Glutamatergic neuron (in vitro differentiated cells): ENCODE results near the gene DPP4. TPM values are rescaled to one million over a fixed set of nuclear protein-coding genes. Genes with fewer than 3 reads are reported as not detected.
A peak's percentile ranks its signal among the peaks of the same experiment; 100 is the strongest.

Source experiments
- DNase-seq: peaks from one replicate; pipeline ENCODE4 v3.0.0; 2022
- H3K27ac Mint-ChIP-seq: one replicate; pipeline ENCODE4 v1.8.0; 2020; ENCODE audit warnings: mild to moderate bottlenecking, mixed read lengths, inconsistent platforms; ENCODE audit not compliant: unreplicated experiment
- H3K27me3 Mint-ChIP-seq: one replicate; pipeline ENCODE4 v1.8.0; 2020; ENCODE audit warnings: mild to moderate bottlenecking, moderate library complexity, mixed read lengths, inconsistent platforms; ENCODE audit not compliant: unreplicated experiment
- H3K36me3 Mint-ChIP-seq: one replicate; pipeline ENCODE4 v1.8.0; 2020; ENCODE audit warnings: mild to moderate bottlenecking, mixed read lengths, inconsistent platforms; ENCODE audit not compliant: unreplicated experiment
- H3K4me1 Mint-ChIP-seq: one replicate; pipeline ENCODE4 v1.8.0; 2020; ENCODE audit warnings: mild to moderate bottlenecking, low read depth, mixed read lengths, inconsistent platforms; ENCODE audit not compliant: unreplicated experiment
- H3K4me3 Mint-ChIP-seq: one replicate; pipeline ENCODE4 v1.8.0; 2020; ENCODE audit warnings: mild to moderate bottlenecking, mixed read lengths, inconsistent platforms; ENCODE audit not compliant: unreplicated experiment
- H3K9me3 Mint-ChIP-seq: one replicate; pipeline ENCODE4 v1.8.0; 2020; ENCODE audit warnings: mild to moderate bottlenecking, moderate library complexity, mixed read lengths, inconsistent platforms; ENCODE audit not compliant: unreplicated experiment
- total RNA-seq: library from RNA; stranded (reverse); fragmentation: NEBNext Ultra II Directional; extraction: Animal tissue kit (Norgen Biotek cat#: 25700); gene quantifications from one replicate; pipeline ENCODE4 v1.2.1, GENCODE V29; 2021; ENCODE audit not compliant: unreplicated experiment
- TF ChIP-seq, protein P1 (sequence below): fragments of 200-600 bp; sonication (generic); IDR thresholded peaks from one replicate; pipeline ENCODE4 v1.5.0; 2021; ENCODE audit not compliant: partially characterized antibody, unreplicated experiment

Gene DPP4
- total RNA-seq, 1 donor from 2014 or later: 0.20 TPM

DNA sequence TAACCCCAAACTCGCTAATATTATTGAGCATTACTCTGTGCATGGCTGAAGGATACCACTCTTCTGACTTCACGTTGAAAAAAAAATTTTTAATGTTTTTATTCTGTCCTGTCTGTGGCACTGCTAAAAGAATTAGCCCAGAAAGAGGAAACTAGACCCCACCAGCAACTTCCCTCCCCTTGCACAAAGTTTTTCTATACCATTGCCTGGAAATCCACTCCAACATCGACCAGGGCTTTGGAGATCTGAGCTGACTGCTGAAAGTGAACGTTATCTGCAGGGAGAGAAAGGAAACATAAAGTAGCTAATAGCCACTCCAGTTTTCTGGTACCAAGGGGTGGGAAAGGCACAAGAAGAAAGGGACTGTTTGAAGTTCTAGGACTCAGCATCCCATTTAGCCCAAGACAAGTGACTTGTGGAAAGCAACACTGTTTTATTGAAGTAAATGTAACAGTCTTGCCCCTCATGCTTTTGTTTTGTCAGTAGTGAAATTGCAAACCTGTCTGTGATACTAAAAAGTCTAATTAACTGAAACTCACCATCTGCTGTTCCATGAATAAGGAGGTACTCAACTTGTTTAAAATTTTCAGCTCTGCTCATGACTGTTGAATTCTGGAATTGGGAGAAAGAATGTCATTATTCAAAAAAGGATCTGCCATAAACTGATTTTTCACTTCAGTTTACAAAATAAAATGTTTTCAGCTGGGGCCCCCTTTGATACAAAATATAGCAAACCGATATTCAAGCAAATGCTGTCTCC is 79.1 kb downstream of the DPP4 start:
- no peak for DNase-seq
- Mint-ChIP-seq H3K27ac (peak overlapping the region; percentile 45), H3K9me3 (peaks cover 4% of the 10 kb centered on the region), H3K36me3 (no peaks in the 10 kb centered on the region), H3K4me3 (no peak overlapping the region), H3K27me3 (peaks cover 2% of the 10 kb centered on the region), H3K4me1 (peaks cover 36% of the 10 kb centered on the region)
- TF ChIP-seq, protein P1, sequence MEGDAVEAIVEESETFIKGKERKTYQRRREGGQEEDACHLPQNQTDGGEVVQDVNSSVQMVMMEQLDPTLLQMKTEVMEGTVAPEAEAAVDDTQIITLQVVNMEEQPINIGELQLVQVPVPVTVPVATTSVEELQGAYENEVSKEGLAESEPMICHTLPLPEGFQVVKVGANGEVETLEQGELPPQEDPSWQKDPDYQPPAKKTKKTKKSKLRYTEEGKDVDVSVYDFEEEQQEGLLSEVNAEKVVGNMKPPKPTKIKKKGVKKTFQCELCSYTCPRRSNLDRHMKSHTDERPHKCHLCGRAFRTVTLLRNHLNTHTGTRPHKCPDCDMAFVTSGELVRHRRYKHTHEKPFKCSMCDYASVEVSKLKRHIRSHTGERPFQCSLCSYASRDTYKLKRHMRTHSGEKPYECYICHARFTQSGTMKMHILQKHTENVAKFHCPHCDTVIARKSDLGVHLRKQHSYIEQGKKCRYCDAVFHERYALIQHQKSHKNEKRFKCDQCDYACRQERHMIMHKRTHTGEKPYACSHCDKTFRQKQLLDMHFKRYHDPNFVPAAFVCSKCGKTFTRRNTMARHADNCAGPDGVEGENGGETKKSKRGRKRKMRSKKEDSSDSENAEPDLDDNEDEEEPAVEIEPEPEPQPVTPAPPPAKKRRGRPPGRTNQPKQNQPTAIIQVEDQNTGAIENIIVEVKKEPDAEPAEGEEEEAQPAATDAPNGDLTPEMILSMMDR: no peak

DNA sequence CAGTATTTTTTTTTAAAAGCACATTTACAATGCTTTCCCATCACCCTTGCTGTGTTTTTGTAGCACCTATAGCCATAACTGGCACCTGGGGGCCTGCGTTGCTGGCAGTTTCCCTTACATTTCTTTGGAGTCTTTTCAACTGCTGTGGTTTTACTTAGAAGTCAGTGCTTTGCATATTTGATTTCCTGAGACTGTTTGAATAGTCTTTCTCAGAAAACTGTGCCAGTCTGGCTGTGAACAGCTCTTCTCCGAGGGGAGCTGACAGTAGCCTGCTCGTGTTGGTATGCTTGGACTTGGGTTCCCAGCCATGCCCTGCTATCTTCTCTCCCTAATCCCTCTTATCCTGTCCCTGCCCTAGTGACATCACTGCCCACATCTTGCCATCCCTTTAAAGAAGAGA is 81.5 kb downstream of the DPP4 start:
- H3K36me3 Mint-ChIP-seq: no peaks in the 10 kb centered on the region
- H3K9me3 Mint-ChIP-seq: peaks cover 4% of the 10 kb centered on the region
- no peak overlapping the region for H3K4me3 Mint-ChIP-seq
- TF ChIP-seq, protein P1: no peak
- peaks cover 26% of the 10 kb centered on the region for H3K4me1 Mint-ChIP-seq
- no peak overlapping the region for H3K27ac Mint-ChIP-seq
- peaks cover 2% of the 10 kb centered on the region for H3K27me3 Mint-ChIP-seq
- DNase-seq: no peak

DNA sequence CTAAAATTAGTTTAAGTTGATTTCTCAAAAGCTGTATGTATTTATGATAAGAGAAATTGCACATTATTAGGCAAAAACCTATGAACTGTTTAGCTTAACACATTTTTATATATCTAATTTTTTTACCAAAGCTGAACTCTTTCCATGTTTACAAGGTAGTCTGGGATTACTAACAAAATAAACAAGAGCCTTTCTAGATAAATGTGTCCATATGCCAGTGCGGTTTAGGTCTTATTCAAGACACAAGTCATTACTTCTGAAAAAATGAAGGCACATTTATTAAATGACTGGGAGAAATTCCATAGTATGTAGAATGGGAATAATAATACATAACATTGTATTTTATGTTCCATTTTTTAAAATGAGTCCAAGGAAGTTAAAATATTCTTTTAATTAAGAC is 82.0 kb downstream of the DPP4 start:
- Mint-ChIP-seq H3K9me3 (peaks cover 4% of the 10 kb centered on the region), H3K36me3 (no peaks in the 10 kb centered on the region), H3K4me3 (no peak overlapping the region), H3K4me1 (peaks cover 26% of the 10 kb centered on the region), H3K27ac (no peak overlapping the region), H3K27me3 (peaks cover 2% of the 10 kb centered on the region)
- TF ChIP-seq, protein P1: no peak
- no peak for DNase-seq

DNA sequence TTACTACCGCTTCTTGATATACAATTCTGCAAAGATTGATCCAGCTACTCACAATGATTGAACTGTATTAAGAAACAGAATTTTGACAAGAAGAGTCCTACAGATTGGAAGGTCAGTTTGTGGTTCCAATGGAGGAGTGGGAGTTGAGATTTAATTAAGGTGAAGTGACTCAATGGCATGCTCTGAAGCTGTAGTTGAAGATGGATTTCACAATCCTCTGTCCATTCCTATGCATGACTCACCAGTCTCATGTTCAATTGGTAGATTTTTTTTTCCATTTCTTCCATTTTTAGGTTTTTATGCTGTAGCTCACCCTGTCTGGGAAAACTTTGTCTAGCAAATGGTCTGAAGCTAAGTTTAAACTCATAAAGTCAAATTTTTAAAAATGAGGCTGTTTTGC is 83.3 kb downstream of the DPP4 start:
- Mint-ChIP-seq H3K9me3 (peaks cover 4% of the 10 kb centered on the region), H3K27ac (no peak overlapping the region), H3K36me3 (no peaks in the 10 kb centered on the region), H3K4me1 (peaks cover 21% of the 10 kb centered on the region), H3K27me3 (peaks cover 1% of the 10 kb centered on the region), H3K4me3 (no peak overlapping the region)
- DNase-seq: no peak
- TF ChIP-seq, protein P1: no peak

DNA sequence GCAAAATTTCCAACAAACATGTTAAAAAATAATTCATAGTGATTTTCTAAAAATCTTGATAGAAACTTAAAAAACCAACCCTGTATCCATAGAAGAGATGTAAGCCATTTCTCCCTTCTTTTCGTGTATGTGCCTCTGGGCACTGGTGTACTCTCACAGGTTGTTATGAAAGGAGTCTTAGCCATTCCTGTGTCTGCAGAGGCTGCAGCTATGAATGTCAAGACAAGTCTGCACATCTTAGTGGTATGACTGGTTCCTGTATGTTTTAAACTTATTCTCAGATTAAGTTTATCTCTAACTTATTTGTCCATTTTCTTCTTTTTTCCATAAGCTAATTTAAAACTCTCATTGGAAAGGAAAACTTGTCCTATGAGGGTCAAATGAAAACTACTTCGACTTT is 84.0 kb downstream of the DPP4 start:
- Mint-ChIP-seq H3K9me3 (peaks cover 2% of the 10 kb centered on the region), H3K27ac (no peak overlapping the region), H3K36me3 (no peaks in the 10 kb centered on the region), H3K4me1 (peaks cover 19% of the 10 kb centered on the region), H3K4me3 (no peak overlapping the region), H3K27me3 (no peaks in the 10 kb centered on the region)
- TF ChIP-seq, protein P1: no peak
- DNase-seq: no peak
